GM19240 (cell line): ENCODE measurements around the gene PTX3.

Experiments
- DNase-seq: peaks from one replicate; pipeline ENCODE4 v3.0.0; 2011; ENCODE audit warnings: low spot score; ENCODE audit not compliant: insufficient read length

PTX3 gene

DNA sequence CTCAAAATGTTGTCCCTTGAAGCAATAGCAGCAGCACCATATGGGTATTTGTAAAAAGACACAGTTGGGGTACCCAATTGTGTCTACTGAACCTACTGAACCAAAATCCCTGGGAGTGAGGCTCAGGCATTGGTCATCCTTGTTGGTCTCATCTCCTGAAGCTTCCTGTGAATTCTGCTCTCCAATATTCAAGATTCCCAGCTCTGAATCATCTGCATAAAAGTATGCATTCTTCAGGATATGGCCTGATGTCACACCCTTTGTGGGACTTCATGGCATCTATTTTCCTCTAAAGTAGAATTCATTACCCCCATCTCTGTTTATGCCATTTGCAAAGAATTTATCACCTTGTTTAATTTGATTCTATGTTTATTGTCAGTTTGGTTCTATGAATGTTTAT, 13.3 kb upstream of the PTX3 start:
- DNase-seq = no peak

DNA sequence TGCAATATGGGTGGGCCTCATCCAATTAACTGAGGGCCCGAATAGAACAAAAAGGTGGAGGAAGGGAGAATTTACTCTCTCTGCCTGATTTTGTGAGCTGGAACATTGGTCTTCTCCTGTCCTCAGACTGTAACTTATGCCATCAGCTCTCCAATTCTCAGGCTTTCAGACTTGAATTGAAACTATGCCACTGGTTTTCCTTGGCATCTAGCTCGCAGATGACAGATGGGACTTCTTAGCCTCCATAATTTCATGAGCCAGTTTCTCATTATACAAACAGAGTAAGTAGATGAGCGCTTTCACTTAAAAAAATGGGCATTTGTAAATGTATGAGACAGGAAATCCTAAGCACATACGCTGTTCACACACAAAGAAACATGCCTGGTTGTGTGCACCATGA, 8.7 kb upstream of the PTX3 start:
- no peak for DNase-seq

DNA sequence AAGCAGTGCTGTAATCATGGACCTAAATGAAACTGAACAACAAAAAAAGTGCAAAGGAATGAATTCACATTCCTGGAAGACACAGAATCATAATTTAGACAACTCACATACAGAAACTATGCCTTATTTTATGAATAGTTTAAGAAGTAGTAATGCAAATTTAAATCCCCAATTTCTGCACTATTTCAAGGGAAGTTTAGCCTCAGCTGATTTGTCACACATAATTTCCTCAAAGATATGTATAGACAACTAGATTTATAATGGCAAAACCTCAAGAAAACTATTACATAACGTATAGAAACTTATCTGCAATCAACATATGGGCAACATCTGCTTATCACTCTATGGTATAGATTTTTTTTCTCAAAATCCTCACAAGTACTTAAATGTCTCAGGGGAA, 7.8 kb upstream of the PTX3 start:
- DNase-seq = no peak

DNA sequence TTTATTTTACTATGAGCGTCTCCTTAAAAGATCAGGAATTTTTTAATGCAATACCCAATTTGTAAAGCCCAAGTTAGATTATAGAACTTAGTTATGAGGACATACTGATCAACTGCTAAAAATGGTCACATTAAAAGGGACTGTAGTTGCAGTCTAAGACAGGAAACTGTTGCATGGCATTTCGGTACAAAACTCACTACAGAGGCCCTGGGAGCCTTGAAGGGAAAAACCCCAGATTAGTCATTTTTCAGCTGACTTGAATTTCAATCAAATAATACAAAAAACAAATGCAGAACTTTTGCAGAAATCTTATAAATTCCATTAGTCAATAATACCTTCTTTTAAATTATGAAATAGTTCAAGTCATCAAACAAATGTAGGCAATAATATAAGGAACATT, 6.9 kb upstream of the PTX3 start:
- no peak for DNase-seq

DNA sequence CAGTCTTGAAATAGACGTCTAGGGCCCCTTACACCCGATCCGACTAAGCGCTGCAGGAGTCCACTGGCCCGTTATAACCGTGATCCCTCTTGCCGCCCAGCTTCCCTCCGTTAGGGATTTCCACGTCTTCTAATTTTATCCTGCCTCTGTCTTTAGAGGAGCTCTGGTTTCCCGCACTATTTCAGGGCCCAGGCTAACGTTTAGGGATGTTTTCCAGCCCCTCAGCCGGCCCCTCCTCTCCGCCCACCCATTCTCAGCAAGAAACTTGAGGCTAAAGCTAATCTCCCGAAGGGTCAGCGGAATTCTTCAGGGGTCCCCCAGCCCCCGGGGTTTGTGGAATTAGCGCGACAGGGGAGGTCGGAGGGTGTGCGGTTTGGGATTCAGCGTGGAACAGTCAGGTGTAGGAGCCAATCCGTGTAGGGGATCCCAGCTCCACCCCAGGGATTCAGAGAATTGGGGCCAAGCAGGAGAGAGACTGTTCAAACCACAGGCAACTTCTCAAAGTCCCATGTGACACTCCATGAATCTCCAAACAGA, 1.6 kb downstream of the PTX3 start:
- DNase-seq = no peak

DNA sequence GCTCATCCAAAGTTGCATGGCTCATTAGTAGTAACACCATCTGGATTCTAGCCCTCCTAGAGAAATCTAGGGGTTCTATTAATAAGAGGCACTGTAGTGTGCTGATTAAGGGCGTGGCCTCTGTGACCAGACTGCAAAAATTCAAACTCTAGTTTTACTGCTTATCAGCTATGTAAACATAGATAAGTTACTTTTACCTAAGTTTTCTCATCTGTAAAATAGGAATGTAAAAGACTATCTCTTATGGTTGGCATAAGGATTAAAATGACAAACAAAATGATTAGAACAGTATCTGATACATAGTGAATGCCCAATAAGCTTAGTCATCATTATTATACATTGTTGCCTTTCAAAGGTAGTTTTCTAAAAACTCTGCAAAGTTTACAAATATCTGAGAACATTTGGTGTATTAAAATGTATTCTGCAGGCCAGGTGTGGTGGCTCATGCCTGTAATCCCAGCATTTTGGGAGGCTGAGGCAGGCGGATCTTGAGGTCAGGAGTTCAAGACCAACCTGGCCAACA, 4.5 kb downstream of the PTX3 start:
- no peak for DNase-seq

DNA sequence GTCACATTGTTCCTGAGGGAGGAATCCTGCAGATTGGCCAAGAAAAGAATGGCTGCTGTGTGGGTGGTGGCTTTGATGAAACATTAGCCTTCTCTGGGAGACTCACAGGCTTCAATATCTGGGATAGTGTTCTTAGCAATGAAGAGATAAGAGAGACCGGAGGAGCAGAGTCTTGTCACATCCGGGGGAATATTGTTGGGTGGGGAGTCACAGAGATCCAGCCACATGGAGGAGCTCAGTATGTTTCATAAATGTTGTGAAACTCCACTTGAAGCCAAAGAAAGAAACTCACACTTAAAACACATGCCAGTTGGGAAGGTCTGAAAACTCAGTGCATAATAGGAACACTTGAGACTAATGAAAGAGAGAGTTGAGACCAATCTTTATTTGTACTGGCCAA, 6.1 kb downstream of the PTX3 start:
- DNase-seq = no peak

DNA sequence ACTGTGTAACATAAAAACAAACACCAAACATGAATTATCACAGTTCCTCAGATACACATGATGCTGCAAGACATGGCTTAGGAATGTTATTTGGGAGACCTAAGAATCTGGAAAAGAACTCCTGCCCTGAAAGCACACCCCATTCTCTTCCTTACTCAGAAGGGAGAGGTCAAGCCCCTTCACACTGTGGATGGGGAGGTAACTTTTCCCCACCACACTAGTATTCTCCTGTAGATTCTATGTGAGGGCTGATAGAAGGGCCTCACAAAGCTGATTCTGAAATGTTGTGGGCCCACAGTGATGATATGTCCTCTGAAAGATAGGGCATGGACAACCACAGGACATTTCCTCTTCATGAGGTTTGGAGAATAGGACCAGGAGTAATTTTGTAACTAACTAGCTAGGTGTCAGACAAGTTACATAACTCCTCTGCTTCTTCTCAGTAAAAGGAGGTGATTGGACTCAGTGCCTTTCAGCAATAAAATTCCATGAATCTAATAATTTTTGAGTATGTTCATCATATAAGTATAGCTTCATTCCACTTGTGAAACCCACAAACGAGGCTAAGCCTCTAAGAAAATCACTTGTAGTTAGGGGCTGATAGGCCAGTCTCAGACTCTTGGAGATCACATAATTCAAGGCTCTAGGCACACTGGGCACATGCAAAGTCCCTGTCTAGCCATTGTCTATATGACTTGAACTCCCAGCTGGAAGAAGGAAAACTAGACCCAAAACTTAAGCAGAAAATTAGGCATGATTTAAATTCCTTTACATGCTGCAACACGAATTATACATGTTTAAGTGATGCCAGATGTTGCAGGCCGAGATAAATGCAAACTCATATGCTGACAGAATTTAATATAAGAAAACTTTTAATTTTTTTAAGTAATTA, 7.5 kb downstream of the PTX3 start:
- DNase-seq = no peak

DNA sequence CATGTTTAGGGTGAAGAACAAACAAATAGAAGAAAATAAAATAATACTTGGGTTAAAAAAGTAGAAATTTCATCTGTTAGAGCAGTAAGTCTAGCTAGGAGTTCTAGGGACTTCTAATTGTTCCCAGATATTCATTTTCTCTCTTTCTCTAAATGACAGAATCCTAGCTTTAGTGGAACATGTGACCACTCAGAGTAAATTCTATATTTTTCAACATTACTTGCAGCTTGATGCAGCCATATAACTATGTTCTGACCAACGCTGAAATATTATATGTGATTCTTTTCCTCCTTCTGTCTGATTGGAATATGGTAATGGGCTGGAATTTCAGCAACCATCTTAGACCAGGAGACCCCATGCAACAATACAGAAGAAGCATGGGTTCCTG, 8.1 kb downstream of the PTX3 start:
- DNase-seq = no peak

DNA sequence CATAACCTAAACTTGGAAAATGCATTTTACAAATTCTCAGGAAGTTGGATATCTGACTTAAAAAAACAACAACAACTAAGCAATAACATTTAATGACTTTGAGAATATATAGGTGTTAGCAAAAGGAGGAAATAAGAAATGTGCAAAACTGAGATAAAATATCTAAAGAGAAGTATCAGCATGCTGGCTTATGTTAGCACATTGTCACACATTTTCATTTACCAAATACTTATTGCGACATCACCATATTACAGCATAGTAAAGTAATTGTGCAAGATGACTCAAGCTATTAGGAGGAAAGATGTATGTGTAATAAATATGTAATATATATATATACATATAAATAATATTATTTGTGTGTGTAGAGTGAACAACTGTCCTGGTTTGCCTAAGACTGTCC, 9.2 kb downstream of the PTX3 start:
- DNase-seq = no peak

DNA sequence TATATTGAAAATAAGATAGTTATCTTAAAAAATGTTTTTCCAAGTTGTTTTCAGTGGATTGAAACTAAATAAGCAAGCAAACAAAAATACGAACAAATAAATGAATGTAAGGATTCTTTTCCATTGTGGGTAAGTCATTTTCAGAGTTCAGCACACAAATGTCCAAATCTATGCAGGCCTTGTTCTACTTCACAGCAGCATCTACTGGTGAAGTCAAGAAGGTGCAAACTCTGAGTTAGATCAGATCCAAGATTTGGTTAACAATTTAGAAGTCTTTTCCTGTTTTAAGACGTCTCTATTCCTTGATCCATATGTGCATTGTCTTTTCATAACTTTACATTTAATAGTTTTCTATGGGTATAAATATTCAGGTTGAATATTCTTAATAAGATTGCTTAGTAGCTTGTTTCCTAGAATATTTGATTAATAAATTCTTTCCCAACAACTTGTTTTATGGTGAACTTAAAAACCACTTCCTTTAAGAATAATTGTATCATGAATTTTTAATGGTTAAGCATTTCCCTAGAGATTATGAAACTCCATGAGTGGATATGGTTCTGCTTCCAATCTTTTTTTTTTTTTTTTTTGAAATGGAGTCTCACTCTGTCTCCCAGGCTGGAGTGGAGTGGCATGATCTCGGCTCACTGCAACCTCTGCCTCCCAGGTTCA, 10.5 kb downstream of the PTX3 start:
- DNase-seq = no peak

DNA sequence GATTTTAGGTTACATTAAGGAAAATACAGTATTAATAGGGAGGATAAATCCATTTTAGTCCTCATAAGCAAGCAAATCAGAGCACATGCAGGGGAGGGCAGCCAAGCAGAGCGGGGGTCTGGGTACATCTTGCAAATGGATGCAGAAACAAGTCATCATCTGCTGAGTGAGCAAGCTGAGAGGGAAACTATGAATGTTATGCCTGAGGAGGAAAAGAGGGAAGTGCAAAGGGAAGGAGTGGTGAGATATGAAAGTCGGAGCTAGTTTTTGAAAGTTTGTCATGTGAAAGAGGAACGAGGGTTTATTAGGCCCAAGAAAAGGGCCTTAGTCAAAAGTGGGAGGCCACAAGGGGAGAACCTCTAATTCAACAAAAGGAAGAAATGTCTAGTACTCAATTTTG, 15.4 kb downstream of the PTX3 start:
- DNase-seq = no peak

DNA sequence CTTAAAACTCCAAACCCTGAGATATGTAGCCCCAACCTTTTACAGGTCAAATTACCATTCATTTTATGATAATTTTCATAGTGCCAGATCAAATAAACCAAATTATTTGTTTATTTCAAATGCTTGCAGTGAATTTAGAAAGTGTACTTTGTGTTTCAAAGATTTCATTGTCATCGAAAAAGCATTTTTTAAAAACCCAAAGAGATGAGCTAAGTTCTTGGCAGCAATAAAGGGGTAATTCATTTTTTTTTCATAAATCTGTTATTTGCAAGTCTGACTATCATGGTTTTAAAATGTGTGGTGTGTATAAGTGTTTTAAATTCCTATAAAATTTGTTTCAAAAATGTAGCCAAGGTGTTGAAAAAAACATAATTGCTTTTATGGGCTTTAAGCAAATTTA, 17.2 kb downstream of the PTX3 start:
- DNase-seq = no peak

DNA sequence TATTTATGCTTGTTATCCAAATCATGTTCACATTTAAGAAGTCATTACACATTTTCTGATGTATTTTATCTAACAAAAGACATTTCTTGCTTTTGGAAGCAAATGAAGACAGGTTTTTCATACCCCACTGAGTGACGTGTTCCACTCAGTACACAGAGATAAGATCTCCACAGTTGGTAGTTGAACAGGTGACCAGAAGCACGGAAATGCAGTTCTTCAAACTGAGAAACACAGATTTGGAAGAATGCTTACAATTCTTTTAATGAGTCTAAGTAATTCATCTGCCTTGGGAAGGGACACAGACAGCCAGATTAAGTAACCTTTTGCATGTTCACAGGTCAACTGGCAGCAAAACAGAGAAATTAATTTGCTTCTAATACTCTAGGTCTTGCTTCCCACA, 23.1 kb downstream of the PTX3 start:
- DNase-seq = no peak

DNA sequence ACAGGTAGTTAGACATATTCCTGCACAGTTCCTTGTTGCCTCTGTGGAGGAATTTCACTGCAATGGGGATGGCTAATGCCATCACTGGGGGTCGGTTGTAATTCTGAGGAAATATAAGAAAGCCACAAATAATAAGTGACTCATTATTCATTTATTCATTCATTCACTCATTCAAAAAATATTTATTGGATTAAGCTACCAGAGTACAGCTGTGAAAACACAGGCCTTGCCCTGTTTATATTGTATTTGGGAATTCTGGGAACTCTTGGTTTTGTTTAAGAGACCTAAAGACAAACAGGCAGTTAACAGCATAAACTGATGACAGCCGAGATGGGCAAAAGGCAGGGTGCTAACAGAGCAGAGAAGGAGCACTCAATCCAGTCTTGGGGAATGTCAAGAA, 23.6 kb downstream of the PTX3 start:
- DNase-seq = no peak

DNA sequence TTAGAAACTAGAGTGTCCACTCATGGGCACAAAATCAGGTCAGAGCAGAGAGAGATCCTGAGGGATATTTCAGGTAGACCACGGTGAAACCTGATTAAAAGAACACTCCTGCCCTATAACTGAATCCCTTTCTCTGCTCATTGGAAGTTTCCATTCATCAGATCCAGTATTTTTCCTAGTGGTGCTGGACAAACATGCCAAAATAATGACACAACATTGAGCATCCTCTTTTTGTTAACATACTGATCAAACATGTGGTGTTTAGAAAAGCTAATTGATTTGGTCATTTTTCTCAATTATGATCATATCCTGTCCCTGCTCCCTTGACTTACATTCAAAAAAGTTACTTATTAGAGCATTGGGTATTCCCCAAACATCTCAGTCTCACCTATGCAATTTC, 27.2 kb downstream of the PTX3 start:
- no peak for DNase-seq

DNA sequence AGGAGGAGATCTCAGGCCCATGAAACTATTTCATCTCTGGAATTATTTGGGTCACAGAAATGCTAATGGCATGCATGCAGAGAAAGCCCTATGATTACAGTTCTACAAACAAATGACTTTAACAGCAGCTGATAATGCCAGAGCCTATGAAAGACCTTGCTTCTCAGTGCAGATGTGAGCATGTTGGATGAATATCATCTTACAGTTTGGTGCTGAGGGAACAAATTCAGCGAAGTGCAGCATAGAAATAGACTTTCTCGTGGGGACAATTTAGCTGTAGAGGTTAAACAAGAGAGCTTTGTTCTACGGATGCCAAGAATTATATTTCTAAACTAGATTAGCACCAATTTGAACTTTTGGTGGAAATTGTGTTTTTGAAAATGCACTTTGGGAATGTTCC, 27.7 kb downstream of the PTX3 start:
- DNase-seq = no peak

DNA sequence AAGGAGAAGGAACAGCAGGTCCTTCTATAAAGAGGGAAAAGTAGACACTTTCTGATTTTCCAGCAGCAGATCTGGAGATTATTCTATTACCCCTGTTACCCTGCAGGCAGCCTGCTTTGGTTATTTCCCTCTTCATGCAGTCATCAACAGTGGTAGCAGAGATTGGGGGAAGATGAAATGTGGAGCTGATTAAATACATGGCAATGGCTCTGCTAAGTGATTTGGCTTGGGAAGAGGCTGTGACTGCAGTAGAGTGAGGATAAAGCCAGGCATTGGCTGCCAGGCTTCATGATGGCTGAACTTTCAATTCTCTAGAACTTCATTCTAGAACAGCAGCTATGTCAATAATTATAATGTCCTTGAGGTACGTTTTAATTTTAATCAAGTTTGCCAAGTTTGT, 29.1 kb downstream of the PTX3 start:
- no peak for DNase-seq

DNA sequence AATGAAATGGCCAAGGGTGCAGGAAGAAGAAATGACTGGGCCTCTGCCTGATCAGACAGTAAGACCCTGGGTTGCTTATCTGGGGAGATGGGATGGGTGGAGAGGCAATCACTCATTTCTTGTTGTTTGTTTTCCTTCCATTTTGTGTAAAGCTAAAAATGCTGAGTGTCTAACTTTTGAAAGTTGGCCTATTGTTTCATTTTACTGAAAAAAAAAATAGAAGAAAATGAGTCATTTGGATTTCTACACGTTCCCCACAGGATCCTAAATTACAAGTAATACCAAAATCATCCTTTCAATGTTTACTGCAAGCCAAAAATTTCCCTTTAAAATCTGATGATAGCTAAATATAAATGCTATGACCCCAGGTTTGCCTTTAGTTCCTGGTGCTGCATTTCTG, 30.6 kb downstream of the PTX3 start:
- DNase-seq = no peak

DNA sequence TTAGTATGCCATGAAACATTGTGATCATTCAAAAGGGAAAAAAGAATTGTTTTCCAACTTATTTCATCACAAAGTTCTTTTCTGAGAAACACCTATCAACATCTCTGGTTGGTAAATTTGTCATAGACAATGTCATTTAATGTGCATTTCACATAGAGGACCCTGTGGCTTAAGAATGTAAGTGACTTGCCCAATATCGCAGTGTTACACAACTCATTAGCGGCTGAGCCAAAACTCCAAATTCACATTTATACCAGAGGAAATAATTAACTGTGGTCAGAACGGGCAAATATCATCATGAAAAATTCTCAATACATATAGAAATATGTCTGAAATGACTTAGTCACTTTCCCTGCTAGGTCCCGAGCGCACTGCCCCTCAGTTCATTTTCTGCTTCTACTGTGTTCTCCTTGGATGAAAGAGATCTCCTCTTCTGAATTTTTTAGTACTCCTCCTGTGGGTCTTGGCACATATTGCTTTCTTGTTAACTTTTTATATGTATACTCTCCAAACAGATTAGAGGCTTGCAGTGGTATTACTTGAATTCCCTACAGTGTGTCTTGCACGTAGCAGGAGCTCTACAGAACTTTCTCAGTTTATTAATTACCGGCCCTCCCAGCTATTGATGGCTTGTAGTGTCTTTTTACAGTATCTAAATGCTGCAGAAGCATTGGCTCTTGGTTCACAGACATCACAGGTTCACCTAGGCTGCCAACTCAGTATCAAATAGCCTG, 33.1 kb downstream of the PTX3 start:
- no peak for DNase-seq

DNA sequence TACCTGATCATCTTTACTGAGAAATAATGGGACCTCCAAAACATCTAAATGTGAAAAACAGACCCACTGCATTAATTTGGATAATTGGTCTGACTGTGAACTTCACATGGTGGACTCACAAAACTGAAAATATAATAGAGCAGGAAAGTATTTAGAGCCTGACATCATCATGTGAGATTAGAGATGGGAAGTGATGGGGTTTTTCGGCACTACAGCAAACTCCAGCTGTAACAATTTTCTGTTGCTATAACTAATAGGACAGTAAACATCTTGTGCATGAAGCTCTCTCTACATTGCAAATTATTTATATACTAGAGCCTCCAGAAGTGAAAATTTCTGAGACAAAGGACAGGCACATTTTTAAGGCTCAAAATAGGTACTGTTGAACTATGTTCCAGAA, 34.4 kb downstream of the PTX3 start:
- DNase-seq = no peak

DNA sequence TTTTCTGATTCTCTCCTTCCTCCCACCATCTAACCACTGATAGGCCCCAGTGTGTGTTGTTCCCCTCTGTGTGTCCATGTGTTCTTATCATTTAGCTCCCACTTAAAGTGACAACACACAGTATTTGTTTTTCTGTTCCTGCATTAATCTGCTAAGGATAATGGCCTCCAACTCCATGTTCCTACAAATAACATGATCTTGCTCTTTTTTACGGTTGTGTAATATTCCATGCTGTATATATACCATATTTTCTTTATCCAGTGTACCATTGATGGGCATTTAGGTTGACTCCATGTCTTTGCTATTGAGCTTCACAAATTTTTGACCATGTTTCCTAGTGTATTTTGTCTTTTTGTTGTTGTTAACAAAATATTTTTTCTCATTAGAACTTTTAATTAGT, 36.0 kb downstream of the PTX3 start:
- DNase-seq = no peak
